HK-2 (cell line): Measurements from ENCODE around the gene GPD2.

Source experiments
- DNase-seq: peaks from one replicate; pipeline ENCODE4 v3.0.0-alpha.2; 2018; ENCODE audit not compliant: unreplicated experiment

Gene GPD2

DNA sequence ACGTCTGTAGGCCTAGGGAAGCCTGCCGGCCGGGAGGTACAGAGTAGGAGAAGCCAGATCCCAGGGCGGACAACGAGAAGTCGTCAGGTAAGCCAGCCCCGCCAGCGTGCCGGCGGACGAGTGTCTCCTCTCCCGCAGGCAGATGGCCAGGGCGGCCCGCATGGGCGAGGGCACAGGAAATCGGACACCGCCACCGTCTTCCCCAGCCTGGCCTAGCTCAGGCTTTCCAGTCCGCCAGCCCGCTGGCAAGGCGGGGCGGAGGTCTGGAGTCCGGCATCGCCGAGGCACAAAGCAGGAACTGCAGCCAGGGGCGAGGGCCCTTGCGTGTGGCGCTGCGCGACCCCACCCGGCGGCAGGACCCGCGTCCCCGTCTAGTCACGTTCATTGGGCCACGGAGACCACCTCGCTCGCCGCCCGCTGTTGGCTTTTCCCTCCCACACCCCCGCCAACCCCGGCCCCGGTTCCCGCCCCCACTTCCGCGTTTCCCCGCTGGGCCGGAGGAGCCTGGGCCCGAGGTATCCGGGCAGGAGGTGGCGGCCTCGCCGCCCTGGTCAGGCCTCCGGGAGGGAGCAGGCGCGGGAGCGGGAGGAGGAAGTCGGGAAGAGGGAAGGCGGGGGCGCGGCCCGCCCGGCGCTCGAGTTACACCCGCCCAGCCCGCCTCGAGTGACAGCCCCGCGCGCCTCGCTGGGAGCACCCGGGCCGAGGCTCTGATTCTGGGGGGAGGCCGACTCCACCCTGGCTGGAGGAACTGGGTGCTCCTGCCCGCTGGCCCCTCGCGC, at the start of gene GPD2:
Gene GPD2, plus strand, starts transcription at position 662 of the 779 bp plus-strand sequence. CDS start 39,727 bp downstream, outside the sequence.
- DNase-seq = peak; percentile 93

DNA sequence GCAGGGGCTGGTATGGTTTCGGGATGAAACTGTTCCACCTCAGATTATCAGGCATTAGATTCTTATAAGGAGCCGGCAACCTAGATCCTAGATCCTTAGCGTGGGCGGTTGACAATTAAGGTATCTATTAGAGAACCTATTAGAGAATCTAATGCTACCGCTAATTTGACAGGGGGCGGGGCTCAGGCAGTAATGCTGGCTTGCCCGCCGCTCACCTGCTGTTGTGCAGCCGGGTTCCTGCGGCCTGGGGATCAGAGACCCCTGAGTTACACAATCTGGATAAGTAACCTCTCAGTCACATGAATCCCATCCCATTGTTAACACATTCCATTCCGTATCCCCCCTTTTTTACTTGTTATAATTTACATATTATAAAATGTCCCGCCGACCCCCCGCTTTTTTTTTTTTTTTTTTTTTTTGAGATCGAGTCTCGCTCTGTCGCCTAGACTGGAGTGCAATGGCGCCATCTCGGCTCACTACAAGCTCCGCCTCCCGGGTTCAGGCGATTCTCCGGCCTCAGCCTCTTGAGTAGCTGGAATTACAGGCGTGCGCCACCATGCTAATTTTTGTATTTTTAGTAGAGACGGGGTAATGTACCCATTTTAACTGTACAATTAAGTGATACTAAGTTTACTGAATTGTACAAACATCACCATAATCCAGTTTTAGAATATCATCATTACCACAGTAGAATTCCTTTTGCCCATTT, 42.0 kb upstream of the GPD2 start:
- no peak for DNase-seq

DNA sequence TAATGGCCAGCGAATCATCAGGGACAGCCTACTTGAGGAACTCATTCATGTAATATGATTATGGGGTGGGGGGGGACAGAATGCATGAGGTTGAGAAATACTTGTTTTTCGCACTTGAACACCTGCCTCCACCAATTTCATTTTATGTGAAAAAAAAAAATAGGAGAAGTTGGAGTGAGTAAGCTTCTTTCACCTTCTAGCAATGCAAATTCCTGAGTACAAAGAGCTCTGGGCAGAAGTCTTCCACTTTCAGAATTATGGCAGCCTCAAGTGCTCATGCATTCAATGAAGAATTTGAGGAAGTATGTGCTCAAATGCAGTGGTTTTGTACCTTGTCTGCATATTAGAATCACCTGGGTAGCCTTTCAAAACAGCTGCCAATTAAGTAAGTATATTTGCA, 40.1 kb upstream of the GPD2 start:
- no peak for DNase-seq

DNA sequence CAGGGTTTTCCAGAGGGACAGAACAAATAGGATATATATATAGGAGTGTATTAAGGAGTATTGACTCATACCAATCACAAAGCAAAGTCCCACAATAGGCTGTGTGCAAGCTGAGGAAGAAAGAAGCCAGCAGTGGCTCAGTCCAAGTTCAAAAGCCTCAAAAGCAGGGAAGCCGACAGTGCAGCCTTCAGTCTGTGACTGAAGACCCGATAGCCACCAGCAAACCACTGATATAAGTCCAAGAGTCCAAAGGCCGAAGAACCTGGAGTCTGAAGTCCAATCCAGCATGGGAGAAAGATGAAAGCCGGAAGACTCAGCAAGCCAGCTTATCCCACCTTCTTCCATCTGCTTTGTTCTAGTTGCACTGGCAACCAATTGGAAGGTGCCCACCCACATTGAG, 39.0 kb upstream of the GPD2 start:
- DNase-seq = no peak

DNA sequence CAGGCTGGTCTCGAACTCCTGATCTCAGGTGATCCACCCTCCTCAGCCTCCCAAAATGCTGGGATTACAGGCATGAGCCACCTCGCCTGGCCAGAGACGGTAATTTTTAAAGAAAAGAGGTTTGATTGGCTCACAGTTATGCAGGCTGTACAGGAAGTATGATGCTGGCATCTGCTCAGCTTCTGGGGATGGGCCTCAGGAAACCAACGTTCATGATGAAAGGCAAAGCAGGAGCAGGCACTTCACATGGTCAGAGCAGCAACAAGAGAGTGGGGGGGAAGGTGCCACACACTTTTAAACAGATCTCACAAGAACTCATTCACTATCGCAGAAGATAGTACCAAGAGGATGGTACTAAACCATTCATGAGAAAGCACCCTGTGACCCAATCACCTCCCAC, 38.0 kb upstream of the GPD2 start:
- DNase-seq = no peak

DNA sequence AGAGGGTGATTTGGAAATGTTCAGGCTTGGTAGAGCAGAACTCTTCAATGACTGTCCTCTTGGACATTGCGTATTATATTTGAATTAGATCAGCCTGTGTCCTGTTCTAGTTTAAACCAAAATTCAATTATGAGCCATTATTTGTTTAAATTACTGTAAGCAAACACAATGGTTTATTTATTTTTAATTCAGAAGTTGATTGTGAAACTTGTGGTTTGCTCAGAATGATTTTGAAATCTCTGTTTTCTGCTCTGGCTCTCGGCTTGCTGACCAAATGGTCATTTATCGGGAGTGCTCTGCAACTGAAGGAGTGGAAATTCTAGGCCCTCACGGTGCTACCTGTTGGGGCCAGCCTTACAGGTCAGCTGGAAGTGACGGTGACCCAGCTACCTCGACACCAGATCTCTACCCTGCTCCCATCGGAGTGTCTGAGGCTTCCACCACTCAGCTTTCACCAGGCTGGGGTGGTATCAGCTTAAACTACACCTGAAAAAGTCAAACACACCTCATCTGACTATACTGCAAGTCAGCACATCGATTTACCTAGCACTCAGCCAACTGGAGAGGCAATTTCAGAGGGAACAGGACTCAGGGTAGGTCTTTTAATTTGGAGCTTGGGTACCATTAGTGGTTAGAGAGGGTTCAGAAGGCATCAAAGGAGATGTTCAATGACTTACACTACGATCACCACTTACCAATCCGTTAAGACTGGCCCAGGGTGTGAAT, 36.8 kb upstream of the GPD2 start:
- peak; percentile 5 for DNase-seq

DNA sequence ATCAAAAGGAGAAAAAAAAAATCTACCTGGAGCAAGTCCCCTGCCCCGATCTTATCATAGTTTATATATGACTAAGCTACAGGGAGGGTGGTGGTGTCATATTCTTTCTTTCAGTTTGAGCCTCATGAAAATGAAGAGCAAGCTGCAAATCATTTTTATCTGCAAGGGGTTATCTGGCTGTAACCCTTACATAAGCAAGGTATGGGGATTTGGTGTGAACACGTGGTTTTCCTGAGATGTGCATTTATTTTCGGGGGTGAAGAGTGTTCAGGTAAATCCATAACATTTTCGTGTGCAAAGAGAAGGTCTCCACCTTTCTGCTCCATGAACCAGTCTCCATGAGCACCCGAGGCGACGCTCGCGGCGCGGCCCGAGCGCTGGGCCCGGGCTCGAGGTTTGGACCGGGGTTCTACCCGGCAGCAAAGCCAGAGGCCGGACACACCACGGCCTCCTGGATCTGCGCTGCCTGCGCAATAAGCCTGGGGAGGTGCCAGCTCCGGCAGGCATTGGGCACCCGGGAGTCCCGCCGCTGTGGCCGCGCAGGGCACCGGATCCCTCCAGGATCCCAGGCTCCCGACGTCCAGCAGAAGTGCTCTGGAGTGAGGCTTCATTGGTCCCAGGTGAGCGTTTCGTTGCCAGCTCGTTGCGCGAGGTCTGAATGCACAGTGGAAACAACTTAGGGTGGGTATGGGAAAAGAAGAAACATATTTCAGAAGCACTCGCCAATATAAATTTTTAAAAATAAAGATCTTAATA, 36.1 kb upstream of the GPD2 start:
- DNase-seq = peak; percentile 86

DNA sequence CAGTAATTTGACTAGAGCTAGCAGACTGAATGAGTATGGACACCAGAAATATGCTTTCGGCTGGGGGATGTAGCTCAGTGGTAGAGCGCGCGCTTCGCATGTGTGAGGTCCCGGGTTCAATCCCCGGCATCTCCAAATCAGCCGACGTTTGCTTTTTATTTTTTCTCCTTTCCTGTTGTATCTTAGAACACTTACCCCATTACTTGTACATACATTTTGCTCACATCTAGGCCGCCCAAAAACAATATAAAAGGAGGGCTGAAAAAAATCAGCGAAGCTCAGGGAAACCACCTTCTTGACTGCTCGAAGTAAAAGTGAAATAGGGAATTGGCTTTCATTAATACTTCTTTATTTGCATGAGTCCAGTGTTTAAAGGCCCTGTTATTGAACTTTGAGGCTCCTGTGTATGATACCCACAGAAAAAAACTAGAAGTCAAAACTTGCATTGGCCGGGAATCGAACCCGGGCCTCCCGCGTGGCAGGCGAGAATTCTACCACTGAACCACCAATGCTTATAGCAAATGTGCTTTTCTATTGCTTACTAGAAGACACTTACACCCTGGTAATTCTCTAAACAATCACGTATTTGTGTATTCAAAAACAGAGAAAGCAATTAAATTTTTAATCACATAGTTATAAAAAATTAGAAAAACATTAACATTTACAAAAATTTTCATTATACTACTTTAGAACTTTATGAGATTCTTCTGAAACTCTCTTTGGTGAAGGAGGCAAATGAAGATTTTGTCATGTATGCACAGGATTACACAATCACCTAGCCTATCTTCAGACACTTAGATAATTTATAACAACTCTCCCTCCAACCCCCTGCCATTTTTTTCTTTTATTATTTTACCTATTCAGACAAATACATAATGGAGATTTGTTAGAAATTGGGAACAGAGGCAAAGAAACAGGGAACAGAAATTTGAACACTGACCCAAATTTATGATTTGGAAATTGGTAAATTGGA, 35.2 kb upstream of the GPD2 start:
- DNase-seq = peak; percentile 83

DNA sequence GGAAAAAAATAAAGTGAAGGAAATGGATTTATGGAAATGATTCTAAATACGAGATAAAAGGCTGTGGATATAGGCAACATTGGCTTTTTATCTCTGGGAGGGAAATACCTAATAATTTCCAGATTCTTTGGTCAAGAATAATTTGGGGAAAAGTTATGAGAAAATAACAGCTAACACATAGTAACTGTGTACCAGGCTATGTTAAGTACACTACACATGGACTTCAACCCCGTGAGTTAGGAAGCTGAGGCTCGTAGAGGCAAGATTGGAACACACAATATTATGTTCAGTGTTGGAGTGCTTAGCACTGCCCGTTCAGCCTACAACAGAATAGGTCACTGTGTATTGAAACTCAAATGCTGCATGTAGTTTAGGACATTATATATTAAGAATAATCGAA, 34.3 kb upstream of the GPD2 start:
- no peak for DNase-seq

DNA sequence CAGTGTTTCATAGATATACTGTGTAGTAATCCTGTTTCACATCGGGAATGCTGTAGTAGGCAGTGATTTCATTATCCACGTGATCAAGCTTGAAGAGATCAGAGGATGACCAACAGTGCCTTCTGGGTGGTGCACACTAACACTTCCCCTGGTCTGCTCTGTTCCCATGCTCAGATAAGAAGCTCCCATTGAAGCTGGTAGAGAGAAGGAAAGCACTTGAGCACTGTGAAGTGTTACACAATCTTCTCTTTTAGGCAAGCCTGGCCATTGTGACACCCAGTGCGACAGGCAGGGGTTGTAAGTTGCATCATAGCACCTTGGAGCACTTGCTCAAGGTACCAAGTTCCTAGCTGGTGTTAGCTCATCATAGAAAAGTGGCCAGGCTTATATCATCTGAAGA, 30.6 kb upstream of the GPD2 start:
- DNase-seq = no peak

DNA sequence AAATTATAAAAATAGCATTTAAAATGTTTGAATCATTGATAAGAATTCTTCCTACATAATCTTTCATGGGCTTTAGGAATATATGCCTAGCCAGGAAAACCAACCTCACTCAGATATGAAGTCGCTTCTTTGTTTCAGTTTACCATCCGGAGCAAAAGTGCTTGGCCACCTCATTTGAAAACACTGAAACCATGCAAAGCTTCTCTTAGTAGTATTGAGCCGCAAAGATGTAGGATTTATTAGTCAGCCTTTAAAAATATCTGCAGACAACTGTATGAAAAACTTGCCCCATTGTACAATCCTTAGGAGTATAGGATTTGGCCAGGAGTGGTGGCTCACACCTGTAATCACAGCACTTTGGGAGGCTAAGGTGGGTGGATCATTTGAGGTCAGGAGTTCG, 24.3 kb upstream of the GPD2 start:
- DNase-seq = no peak

DNA sequence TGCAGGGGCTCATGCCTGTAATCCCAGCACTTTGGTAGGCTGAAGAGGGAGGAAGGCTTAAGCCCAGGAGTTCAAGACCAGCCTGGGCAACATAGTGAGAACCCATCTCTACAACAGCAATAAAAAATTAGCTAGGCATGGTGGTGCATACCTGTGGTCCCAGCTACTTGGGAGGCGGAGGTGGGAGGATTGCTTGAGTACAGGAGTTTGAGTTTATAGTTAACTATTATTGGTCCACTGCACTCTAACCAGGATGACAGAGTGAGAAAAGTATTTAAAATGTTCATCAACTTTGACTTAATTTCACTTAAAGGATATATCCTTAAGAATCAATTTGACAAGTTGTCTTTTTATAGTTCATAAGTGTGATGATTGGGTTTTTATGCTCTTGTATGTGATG, 14.3 kb upstream of the GPD2 start:
- no peak for DNase-seq

DNA sequence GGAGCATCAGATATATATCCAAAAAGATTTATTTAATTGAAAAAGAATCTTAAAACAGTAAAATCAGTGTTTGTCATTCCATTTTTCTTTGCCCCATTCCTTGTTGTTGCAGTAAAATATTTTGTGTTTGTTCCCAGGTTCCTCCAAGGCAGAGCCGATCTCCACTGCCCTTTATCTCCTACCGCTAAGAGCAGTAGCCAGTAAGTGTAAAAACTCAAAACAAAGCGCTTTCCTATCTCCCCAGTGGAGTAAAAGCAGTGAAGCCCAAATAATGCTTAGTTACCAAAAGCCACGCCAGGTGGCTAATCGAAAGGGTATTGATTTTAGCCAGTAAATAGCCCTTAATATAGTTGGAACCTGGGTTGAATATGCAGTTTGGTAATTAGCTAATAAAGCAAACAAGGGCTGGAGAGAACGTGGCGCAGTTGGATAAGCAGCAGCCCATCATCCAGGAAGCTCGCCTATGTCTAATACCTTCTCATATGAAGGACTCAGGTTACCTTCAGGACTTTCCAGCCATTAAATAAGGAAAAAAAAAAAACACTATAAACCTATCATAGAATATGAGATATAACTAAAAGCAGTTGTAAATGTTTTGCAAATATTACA, 12.4 kb upstream of the GPD2 start:
- DNase-seq = no peak

DNA sequence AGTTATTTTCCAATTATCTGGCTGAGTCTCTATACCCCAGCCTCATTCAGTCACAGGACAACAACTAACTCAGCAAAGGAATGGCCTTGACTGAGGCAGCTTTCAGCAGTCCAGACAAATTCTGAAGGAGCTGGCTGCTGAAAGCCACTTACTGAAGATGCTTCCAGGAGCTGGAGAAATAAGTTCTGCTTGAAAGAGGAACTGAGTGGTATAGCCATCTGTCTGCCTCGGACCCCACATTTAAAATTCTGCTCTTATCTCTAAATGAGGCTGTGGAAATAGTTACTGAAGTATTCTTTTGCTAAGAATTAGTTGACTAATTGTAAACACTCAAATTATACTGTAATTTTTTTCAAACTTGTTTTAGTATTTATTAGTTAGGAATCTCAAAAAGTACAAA, 9.1 kb upstream of the GPD2 start:
- no peak for DNase-seq

DNA sequence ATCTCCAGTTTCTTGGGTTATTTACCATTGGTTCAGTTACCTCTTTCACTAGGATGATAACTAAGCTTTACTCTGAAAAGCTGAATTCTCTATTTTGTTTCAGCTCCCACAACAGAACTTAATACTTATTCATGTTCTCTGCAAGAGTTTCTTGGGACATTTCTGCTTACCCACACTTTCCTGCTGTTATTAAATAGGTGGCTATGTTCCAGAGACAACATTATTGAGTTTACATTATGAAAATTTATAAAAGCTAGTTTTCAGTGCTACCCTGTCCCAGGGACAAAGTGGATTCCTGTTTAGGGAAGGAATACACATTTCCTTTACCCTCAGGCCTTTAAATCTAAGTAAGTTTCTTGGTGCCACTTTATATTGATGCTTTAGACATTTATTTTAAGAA, 7.0 kb upstream of the GPD2 start:
- no peak for DNase-seq

DNA sequence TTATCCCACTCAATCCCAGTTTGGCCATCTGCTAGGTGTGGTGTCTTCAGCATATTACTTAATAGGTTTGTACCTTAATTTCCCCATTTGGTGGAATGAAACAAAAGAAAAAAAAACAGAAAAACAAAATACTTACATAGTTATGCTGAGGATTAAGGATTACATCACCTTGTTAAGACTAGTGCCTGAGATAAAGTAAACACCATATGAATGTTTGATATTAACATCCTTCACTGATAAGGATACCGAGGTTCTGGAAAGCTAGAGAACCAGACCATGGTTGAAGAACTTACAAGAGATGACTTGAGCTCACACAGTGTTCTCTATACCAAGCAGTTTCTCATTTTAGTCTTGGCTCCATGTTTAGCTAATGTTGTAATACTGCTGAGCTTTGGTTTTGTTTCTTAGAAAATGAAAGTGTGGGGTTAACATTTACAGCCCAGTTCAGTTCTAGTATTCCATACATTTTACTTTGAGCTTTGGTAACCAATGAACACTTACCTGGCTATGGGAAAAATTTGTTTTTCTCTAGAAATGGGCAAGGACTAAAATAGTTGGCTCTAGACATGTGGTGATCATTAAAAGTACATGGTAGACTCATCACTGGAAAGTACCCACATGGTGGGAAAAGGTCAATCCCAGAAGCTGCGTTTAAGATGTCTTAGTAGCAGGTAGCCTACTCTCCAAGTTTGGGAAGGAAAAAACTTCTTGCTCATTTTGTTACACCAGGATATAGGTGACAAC, 5.8 kb upstream of the GPD2 start:
- DNase-seq = no peak

DNA sequence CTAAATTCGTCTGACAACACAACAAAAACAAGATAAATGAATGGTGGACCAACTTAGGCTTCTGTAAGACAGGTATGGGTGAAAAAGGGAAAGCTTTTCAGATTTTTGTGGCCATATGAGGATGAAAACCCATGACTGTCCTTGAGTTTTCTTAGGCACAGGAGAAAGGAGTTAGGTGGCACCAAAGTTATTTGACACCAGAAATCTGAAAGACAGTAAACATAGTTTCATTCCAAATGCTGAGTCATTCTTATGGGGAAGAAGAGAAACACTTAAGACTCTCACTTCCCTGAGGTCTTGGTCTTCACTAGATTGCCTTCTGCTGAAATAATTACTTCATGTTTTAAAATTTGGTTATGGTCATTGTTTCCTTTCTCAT, 5.2 kb upstream of the GPD2 start:
- DNase-seq = no peak

DNA sequence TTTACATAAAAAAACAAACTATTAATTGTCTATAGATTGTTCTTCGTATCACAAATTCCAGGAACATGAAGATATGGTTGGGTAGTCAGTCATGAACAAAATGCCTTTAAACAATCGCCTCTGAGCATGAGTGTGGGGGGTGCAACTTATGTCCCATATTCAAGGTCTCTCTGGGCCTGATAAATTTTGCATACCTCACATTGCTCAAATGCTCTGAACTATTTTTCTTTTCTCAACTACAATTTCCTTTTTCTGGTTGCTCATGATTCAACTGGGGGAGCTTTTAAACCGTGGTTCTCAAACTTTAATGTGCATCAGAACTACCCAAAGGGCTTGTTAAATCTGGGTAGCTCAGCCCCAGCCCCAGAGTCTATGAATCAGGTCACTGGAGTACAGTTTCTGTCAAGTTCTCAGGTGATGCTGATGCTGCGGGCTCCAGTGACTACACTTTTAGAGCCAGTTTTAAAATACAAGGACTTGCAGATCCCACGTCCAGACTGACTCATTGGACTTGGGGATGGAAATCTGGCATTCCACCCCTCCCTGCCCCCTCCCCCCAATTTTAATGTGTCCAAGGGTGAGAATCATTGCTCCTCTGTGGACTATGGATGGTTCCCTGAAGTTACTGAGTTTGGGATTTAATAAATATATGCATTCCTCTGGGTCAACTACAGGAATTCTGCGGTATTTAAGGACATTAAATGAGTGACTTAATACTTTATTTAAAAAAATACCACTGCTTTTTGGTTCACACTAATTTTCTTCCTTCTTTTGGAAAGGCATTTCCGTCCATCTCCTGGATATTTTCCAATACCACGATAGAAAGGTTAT, 1.5 kb upstream of the GPD2 start:
- peak; percentile 44 for DNase-seq

DNA sequence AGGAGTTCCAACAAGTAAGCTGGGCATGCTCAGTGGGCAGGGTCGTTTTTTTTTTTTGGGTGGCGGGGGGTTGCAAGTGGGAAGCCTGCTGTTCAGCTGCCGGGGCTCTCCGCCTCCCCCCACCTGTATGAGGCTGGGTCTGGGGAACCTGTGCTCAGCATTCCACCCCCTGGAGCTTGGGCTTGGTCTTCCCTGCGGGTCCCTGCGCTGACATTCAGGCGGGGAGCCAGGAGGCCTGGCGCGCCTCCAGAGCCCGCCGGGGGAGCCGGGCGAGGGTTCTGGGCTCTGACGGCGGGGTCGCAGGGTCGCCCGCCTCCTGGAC, 822 bp upstream of the GPD2 start:
- DNase-seq = no peak
